Left cardiac atrium (tissue), 4 donors: Measurements from ENCODE around the gene ADRM1. TPM values are rescaled to one million over a fixed set of nuclear protein-coding genes. Genes with fewer than 3 reads are reported as not detected.
A peak's percentile ranks its signal among the peaks of the same experiment; 100 is the strongest.

ENCODE experiments used
- ATAC-seq, 2 donors: fragments of 200-7000 bp; cut with Tn5 transposase; one replicate each; pipeline ENCODE4 v1.9.1; 2020; ENCODE audit warnings: mild to moderate bottlenecking in 2 of 2, moderate library complexity in 2 of 2
- DNase-seq: peaks from one replicate; pipeline ENCODE4 v3.0.0-alpha.2; 2020
- intact Hi-C, 2 donors: fragments of 100-400 bp; cut with DNase I; formaldehyde crosslinking; loops; one replicate each; pipeline versions ENCODE4 v1.14.1 to v1.15.1; 2022 to 2023
- total RNA-seq, 2 donors: library from RNA; stranded (reverse); fragmentation: NEBNext Ultra II Directional; extraction: Animal tissue kit (Norgen Biotek cat#: 25700); gene quantifications; one replicate each; pipeline ENCODE4 v1.2.1, GENCODE V29; 2021
- donor health status: DM: no; HTN: yes; CAD: no.
- donor health status: DM: no; HTN: yes; CAD: no; lungs with severe emphysema.
- donor health status: DM: yes; HTN: yes; CAD: no.
- donor health status: Dilated cardiomyopathy.

ADRM1 gene
- total RNA-seq, 2 donors from 2014 or later, result 57.9 to 76.9 TPM

DNA sequence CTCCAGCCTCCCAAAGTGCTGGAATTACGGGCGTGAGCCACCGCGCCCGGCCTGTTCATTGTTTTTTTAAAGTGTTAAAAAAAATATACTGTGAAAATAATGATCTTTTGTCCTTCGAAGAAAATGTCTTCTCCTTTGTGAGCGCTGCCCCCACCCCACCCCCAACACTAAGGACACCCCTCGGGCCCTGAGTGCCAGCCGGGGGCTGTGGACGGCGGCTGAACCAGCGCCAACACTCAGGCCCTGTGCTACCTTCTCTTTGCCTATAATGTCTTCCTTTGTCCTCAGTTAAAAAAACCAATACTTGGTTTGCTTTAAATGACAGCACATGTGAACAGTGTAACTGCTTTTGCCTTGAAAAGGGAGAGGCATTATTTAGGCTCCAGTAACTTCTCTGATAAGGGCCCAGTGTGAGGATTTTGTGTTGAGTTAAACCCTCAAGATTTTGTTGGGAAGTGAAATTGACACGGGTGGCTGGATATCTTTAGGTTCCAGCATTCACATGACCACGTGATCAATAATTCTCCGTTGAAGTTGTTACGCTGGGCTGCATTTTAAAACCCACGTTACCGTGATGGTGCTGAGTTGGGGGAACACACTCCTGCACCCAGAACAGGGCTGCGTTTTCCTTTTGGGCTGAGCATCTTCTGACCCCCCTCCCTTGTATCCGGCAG, 9.5 kb upstream of the ADRM1 start:
- DNase-seq (no peak), ATAC-seq (no peak)
- intact Hi-C loops, result no loop called here

DNA sequence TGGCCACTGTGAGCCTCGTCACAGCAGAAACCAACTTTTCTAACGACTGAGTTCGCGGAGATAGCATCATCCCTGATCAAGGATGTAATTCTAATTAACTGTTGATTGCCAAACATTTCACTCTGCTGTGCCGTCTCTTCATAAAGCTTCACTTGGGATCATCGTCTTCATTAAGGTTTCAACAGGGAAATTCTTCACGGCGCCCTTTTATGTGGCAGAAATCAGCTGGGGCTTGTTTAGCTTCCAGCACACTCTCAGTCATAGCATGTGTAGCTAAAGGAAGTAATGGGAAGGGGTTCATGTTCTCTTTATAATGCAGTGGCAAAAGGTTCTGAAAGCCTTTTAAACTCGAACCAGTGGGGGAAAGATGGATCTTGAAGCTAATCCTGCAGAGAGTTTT, 8.9 kb upstream of the ADRM1 start:
- ATAC-seq, result no peak
- intact Hi-C loops, result no loop called here
- no peak for DNase-seq

DNA sequence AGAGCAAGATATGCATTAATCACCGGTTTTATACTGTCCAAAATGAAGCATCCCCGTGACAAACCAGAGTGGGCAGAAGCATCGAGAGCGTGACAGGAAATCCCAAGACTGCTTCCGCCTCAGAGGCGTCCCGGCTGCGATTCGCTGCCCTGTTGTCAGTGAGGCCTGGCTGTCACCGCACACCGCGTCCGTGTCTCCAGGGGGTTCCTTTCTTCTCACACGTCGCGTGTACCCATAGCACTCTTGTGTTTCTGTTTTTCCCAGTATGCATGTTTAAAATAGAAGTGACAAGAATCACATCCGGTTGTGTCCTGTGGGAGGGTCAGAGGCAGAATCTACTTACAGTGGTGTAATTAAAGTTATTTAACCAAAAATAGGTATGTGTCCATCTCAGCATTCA, 8.3 kb upstream of the ADRM1 start:
- no peak for DNase-seq
- no peak for ATAC-seq
- intact Hi-C loops, result no loop called here

DNA sequence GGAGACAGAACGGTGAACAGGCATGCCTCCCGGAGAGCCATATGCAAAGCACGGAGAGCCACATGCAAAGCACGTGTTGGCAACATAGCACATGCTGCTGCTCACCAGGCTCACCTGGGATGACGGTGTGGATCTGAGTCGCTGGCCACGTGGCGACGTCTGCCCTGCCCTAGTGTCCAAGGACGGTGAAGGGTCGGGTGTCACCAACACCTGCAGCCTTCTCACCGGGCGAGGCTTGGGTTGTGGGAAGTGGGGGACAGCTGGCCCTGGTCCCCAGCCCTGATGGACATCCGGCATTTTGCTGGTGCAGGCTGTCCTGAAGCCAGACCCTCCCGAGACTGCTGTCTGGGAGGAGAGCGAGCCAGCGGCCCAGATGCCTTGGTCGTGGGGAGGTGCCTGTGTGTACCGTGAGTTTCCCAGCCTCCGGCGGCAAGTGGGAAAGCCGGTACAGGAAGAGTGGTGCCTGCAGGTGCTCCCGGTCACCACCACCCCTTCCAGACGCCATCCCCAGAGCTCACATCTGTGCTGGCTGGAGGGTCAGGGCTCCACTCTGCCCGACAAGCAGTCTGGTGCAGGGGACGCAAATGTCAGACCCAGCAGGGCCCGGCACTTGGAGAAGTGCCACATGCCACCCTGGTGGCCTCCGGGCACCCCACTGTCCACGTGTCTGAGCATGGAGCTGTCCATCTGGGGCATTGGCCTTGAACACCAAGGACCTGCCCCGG, 5.9 kb upstream of the ADRM1 start:
- ATAC-seq (no peak), DNase-seq (no peak)
- intact Hi-C loops, result loop anchor here in 1 of 2 donors (5.0 kb wide), 1 partner anchor 185 kb away; no protein-coding TSS in a partner anchor

DNA sequence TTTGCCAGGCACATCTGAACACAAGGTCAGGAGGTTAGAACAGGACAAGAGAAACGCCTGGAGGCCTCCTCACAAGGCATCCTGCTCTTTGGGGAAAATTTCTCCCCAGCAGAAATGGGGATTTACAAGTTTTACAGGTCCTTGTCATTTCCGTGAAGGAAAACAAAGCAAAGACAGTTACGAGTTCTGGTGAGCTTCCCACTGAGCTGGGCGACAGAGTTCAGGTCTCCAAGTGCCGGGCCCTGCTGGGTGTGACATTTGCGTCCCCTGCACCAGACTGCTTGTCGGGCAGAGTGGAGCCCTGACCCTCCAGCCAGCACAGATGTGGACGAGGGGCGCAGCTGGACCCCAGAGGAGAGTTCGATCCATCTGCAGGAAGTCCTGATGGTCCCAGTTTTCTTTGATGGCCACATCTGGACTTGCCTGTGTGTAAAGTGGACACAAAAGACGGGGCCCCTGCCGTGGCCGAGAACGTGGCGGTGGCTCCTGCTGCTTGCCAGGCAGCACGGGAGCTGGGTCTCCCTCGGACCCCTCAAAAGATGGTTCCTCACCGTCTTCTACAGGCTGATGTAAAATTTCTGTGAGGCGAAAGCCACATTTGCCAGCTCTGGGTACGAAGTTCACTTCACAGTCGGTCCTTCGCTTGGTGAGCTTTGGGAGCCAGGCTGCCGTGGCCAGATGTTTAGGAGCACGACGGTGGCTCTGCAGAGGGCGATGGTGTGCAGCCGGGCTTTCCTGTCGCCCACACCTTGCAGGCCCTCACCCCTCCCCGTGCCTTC, 5.2 kb upstream of the ADRM1 start:
- DNase-seq (no peak), ATAC-seq (no peak)
- intact Hi-C loops, result loop anchor here in 1 of 2 donors (5.0 kb wide), 1 partner anchor 185 kb away; no protein-coding TSS in a partner anchor

DNA sequence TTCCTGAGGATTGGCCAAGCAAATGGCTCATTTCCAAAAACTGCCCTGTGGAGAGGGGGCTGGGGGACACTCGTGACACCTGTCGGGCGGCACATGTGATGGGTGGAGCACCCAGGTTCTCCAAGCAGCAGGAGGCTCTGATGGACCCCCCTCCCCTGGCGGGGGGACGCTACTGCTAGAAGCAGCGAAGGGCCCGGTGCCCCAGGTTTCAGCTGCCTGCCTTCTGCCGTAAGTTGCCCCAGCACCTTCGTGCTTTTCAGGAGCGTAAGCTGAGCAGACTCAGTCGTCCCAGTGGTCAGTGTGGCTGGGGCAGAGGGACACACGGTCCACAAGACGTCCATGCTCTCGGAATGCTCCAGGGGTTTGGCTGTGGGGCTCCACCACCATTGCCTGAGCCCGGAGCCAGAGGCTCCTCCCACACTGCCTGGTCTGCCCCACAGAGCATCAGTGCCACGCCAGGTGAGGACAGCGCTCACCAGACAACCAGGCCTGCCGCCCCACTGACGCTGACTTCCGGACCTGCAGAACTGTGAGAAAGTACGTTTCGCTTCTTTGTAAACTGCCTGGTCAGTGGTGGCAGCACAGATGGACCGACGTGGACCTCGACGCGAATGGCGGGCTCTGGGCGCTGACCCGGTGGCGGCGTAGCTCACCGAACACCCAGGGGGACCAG, 4.1 kb upstream of the ADRM1 start:
- intact Hi-C loops, result loop anchor here in 1 of 2 donors (5.0 kb wide), 1 partner anchor 184 kb away; no protein-coding TSS in a partner anchor
- ATAC-seq, result no peak
- DNase-seq, result peak; percentile 24

DNA sequence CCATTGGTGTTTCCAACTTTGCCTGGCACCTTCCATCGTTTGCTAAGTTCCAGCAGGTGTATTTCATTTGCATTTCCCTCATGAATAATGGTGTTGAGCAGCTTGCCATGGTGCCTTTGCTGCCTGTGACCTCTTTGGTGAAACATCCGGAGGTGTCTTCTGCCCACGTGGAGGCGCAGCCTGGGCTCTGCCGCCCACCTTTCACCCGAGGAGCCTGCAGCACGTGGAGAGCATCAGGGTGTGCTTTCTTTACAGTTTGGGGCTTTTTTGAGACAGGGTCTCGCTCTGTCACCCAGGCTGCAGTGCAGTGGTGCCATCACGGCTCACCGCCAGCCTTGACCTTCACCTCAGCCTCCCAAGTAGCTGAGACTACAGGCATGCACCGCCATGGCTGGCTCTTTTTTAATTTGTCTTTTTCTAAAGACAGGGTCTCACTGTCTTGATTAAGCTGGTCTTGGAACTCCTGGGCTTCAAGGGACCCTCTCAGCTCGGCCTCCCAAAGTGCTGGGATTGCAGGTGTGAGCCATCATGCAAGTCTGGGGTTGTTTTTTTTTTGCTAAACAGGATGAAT, 3.0 kb upstream of the ADRM1 start:
- no peak for ATAC-seq
- no peak for DNase-seq
- intact Hi-C loops, result loop anchor here in 1 of 2 donors (5.0 kb wide), 2 partner anchors 83 to 183 kb away; no protein-coding TSS in a partner anchor

DNA sequence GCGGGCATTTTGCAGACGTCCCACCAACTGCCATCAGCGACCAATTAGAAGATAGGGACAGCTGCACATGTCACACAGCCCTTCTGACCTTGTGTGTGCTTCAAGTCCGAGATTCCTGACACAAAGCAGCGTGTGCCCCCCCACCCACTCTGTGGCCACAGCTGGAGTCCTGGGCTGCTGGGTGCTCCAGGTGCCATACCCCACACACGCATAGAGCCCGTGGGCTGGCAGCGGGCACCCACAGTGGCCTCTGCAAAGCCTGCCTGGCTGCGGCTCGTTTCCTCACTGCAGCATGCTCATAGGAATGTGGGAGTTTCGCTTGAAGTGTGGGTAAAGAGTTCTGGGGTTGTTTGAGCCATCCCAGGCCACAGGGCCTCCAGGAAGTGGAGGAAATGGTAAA, 2.5 kb upstream of the ADRM1 start:
- DNase-seq (no peak), ATAC-seq (no peak)
- intact Hi-C loops, result loop anchor here in 1 of 2 donors (5.0 kb wide), 1 partner anchor 82 kb away; no protein-coding TSS in a partner anchor

DNA sequence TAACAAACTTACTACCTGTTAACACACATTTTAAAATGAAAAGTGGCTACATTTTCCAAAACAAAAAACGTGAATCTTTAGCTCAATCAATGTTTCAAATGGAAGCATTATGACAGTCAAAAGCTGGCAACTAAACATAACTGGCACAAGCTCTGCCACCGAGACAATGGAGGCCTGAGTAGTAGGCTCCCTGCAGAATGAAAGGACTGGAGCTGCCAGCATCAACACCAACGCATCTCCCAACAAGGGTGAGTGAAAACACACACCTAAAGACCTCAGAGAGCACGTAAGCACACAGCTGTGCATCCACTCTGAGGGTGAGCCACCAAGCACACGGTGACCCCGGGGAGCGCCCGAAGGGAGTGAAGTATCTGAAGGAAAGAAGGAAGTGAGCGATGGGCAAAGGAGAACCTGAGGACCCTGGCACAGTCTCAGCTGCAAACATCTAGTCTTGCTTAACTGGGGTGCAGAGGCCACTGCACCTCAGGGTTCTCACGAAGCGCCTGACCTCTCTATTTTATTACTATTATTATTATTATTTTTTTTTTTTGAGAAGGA, 1.6 kb upstream of the ADRM1 start:
- ATAC-seq (no peak), DNase-seq (no peak)
- intact Hi-C loops, result loop anchor here in 1 of 2 donors (5.0 kb wide), 1 partner anchor 81 kb away; no protein-coding TSS in a partner anchor

DNA sequence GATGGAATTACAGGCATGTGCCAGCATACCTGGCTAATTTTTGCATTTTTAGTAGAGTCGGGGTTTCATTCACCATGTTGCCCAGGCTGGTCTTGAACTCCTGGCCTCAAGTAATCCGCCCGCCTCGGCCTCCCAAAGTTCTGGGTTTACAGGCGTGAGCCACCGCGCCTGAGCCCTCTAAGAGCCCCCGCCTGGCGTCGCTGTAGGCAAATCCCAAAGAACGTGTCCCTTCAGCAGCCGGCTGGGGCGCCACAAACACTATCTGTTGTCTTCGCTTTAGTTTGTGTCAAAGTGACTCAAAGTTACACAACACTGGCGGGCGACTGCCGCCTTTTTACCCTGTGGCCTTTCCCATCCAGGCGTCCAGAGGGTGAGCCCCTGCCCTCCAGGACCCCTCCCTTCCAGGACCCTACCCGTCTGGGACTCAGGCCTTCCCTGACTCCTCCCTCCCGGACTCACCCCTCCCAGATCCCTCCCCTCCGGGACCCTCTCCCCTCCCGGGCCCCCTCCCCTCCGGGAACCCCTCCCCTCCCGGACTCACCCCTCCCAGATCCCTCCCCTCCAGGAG, 940 bp upstream of the ADRM1 start:
- DNase-seq (peak; percentile 95), ATAC-seq (peak; percentile 66 to 67)
- intact Hi-C loops, result loop anchor here (2.0 to 5.0 kb wide), 2 partner anchors 80 to 81 kb away; no protein-coding TSS in a partner anchor

DNA sequence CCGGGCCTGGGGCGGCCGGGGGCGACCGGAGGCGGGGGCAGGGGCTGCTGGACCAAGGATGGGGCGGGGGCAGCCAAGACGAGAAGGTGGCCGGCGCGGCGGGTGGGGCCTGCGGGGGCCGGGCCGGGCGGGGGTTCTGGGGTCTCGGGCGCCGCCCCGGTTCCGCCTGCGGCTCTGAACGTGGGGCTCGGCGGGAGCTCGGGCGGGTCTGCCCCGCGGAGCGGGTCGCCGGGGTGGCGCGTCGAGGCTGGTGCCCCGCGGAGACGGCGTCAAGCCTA, 204 bp downstream of the ADRM1 start:
- intact Hi-C loops, result loop anchor here (2.0 to 5.0 kb wide), 2 partner anchors 79 to 80 kb away; no protein-coding TSS in a partner anchor
- DNase-seq, result no peak
- peak in 1 of 2 donors; percentile 4 for ATAC-seq

DNA sequence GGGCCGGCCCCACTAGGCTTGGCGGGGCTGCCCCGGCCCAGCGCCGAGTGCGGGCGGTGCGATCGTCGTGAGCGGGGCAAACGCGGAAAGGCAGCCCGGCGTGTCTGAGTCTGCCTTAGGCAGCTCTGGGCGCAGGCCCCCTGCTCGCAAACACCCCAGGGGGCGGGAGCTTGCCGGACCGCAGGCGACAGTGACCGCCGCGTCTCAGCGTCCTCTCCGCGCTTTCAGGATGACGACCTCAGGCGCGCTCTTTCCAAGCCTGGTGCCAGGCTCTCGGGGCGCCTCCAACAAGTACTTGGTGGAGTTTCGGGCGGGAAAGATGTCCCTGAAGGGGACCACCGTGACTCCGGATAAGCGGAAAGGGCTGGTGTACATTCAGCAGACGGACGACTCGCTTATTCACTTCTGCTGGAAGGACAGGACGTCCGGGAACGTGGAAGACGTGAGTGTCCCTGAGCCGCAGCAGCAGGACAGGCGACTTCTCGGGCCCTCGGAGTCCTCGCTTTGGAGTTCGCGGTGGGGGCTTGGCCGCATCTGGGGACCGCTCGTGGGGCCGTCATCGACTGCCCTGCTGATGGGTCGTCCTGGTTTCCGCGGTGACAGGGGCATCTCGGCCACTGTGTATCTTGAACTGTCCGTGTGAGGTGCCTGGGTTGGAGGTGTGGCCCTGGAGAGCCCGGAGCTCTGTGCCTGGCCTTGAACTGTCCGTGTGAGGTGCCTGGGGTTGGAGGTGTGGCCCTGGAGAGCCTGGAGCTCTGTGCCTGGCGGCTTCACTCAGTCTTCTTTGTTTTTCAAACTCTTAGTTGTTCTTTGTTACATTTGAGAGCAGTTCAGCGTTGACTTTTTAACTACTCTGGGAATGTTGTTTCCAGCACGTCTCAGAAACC, 786 bp downstream of the ADRM1 start:
- DNase-seq (no peak), ATAC-seq (peak in 1 of 2 donors; percentile 3)
- intact Hi-C loops, result loop anchor here (2.0 to 5.0 kb wide), 2 partner anchors 79 kb away; no protein-coding TSS in a partner anchor

DNA sequence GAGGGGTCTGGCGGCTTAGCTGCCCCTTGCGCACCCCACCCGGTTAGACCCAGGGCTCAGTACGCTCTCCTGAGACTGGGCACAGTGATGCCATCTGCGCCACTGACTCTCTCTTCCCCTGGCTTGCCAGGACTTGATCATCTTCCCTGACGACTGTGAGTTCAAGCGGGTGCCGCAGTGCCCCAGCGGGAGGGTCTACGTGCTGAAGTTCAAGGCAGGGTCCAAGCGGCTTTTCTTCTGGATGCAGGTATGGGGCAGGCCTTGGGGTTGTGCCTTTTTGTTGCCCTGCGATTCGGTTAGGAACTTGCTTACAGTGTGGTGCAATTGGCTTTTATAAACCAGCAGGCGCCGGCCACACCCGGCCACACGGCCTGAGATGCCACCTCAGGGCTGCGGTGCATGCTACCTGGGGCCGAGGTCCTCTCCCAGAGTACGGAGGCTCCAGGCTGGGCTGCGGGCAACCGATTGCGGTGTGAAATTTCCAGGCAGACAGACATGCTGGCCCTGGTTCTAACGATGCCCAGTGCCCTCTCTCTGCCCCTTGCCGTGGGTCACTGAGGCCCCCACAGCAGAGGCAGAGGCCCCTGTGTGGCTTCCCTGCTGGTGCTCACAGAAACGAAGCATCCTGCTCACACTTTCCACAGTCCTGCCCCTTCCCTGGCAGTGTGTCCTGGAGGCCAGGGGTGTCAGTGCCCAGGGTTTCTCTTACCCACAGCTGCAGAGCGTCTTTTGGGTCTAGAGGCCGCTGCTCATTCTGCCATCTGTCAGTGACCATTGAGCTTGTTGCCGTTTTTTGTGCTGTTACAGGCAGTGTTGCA, 1.7 kb downstream of the ADRM1 start:
- no peak for DNase-seq
- intact Hi-C loops, result loop anchor here (5.0 kb wide), 2 partner anchors 48 to 78 kb away; no protein-coding TSS in a partner anchor

DNA sequence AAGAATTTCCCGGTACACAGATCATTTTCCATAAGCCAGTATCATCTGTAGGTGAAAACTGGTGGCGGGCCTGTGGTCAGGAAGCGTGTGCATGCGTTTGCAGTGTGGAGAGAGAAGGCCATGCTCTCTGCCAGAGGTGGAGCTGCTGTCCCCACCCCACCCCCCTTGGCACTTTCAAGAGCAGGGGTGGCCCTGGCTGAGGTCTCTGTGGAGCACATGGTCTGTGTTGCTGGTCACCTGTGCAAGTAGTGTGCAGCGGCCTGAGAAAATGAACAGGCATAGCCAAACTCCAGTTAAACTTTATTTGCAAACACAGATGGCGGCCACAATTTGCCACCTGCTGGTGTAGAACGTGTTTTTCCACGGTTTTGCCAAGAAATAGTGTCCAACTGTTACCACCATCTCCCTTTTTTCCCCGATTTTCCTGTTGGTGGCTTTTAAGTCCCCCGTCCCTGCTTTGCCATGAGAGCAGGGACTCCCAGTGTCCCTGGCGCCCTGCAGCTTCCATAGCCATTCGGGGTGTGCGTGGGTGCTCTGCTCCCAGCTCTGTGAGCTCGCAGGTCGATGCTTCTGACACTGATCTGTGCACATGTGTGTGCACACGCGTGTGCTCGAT, 2.5 kb downstream of the ADRM1 start:
- intact Hi-C loops, result loop anchor here in 1 of 2 donors (5.0 kb wide), 1 partner anchor 47 kb away; no protein-coding TSS in a partner anchor
- DNase-seq, result no peak
- no peak for ATAC-seq

More for the DNA sequence above, 1.7 kb downstream of the ADRM1 start:
- no peak for ATAC-seq

DNA sequence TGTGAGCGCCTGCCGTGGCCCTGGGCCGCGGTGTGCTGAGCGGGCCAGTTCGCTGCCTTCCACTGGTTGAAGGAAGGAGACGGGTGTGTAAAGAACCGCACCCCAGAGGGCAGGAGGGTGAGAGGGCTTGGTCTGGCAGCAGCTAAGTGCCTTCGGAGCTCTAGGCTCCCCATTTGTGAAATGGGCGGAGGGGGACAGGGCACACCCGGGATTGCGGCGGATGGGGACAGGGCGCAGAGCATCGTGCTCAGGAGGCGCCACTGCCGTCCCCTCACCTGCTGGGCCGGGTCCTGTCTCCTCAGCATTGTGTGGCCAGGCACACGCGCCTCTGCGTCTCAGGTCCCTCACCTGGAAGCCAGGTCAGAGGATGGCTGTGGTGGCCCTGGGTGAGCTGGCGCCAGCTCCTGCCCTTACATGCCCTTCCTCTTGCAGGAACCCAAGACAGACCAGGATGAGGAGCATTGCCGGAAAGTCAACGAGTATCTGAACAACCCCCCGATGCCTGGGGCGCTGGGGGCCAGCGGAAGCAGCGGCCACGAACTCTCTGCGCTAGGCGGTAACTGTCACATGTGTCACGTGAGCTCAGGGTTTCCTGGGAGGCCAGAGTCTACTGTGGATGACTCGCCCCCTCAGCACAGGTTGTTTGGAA, 3.1 kb downstream of the ADRM1 start:
- no peak for DNase-seq

More for the DNA sequence above, 3.1 kb downstream of the ADRM1 start:
- intact Hi-C loops, result loop anchor here in 1 of 2 donors (5.0 kb wide), 1 partner anchor 46 kb away; no protein-coding TSS in a partner anchor
- ATAC-seq, result no peak
